HEK293 (cell line): ENCODE measurements around the gene AP2A1.
"Not testable (repeated sequence)": the region's sequence is repeated elsewhere in the genome, so short reads cannot be mapped to it uniquely, and the experiment has no call there.

Experiments used
- OSR2 ChIP-seq: fragments of 450-650 bp; formaldehyde crosslinking; IDR thresholded peaks from 2 replicates; pipeline ENCODE4 v1.5.1; 2016; ENCODE audit warnings: missing biosample characterization, missing genetic modification characterization
- ZBTB1 ChIP-seq: fragments of 450-650 bp; formaldehyde crosslinking; IDR thresholded peaks from 2 replicates; pipeline ENCODE4 v1.5.1; 2016; ENCODE audit warnings: missing biosample characterization, missing genetic modification characterization
- ZEB2 ChIP-seq: fragments of 450-650 bp; formaldehyde crosslinking; IDR thresholded peaks from 2 replicates; pipeline ENCODE4 v1.5.1; 2016; ENCODE audit warnings: missing biosample characterization, missing genetic modification characterization
- ZNF138 ChIP-seq: fragments of 450-650 bp; formaldehyde crosslinking; IDR thresholded peaks from 2 replicates; pipeline ENCODE4 v1.5.1; 2016; ENCODE audit warnings: missing biosample characterization, missing genetic modification characterization, borderline replicate concordance
- ZNF292 ChIP-seq: fragments of 450-650 bp; formaldehyde crosslinking; IDR thresholded peaks from 2 replicates; pipeline ENCODE4 v1.5.1; 2016; ENCODE audit warnings: low read depth, missing biosample characterization, missing genetic modification characterization, borderline replicate concordance
- ZNF660 ChIP-seq: fragments of 450-650 bp; IDR thresholded peaks from 2 replicates; pipeline ENCODE4 v1.5.1; 2018; ENCODE audit warnings: missing biosample characterization, mild to moderate bottlenecking, missing genetic modification characterization
- TF ChIP-seq, protein P1 (sequence below): fragments of 450-650 bp; formaldehyde crosslinking; IDR thresholded peaks from 2 replicates; pipeline ENCODE4 v1.5.1; 2016; ENCODE audit warnings: missing biosample characterization, missing genetic modification characterization
- TF ChIP-seq, protein P2 (sequence below): fragments of 450-650 bp; formaldehyde crosslinking; IDR thresholded peaks from 2 replicates; pipeline ENCODE4 v1.5.1; 2016; ENCODE audit warnings: missing biosample characterization, missing genetic modification characterization
- TF ChIP-seq, protein P3 (sequence below): fragments of 450-650 bp; formaldehyde crosslinking; IDR thresholded peaks from 2 replicates; pipeline ENCODE4 v1.5.1; 2016; ENCODE audit warnings: missing biosample characterization, missing genetic modification characterization, borderline replicate concordance
- TF ChIP-seq, protein P4 (sequence below): fragments of 450-650 bp; formaldehyde crosslinking; IDR thresholded peaks from 2 replicates; pipeline ENCODE4 v1.5.1; 2016; ENCODE audit warnings: missing biosample characterization, missing genetic modification characterization
- TF ChIP-seq, protein P5 (sequence below): fragments of 450-650 bp; formaldehyde crosslinking; IDR thresholded peaks from 2 replicates; pipeline ENCODE4 v1.5.1; 2016; ENCODE audit warnings: missing biosample characterization, missing genetic modification characterization
- TF ChIP-seq, protein P6 (sequence below): IDR thresholded peaks from 2 replicates; pipeline ENCODE4 v1.6.1; 2011; ENCODE audit warnings: mild to moderate bottlenecking, low read depth, low read length, borderline replicate concordance
- TF ChIP-seq, protein P7 (sequence below): fragments of 450-650 bp; formaldehyde crosslinking; IDR thresholded peaks from 2 replicates; pipeline ENCODE4 v1.5.1; 2016; ENCODE audit warnings: missing biosample characterization, missing genetic modification characterization, borderline replicate concordance

DNA sequence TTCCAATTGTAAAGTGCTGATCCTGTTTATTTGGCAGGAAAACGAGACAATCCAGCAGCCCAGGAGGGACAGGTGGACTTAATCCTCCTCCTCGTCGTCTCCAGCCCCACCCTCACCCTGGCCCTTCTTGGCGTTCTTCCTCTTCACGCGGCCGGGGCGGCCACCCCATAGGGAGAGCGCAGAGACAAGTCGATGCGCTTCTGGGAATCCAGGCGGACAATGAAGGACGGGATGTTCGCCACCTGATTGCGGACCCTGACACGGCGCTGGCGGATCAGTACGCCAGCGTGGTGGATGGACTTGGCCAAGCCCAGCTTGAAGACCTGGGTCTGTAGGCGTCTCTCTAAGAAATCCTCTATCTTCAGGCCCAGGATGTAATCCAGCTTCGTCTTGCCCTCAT, 47.4 kb upstream of the AP2A1 start:
- TF ChIP-seq, protein P1, sequence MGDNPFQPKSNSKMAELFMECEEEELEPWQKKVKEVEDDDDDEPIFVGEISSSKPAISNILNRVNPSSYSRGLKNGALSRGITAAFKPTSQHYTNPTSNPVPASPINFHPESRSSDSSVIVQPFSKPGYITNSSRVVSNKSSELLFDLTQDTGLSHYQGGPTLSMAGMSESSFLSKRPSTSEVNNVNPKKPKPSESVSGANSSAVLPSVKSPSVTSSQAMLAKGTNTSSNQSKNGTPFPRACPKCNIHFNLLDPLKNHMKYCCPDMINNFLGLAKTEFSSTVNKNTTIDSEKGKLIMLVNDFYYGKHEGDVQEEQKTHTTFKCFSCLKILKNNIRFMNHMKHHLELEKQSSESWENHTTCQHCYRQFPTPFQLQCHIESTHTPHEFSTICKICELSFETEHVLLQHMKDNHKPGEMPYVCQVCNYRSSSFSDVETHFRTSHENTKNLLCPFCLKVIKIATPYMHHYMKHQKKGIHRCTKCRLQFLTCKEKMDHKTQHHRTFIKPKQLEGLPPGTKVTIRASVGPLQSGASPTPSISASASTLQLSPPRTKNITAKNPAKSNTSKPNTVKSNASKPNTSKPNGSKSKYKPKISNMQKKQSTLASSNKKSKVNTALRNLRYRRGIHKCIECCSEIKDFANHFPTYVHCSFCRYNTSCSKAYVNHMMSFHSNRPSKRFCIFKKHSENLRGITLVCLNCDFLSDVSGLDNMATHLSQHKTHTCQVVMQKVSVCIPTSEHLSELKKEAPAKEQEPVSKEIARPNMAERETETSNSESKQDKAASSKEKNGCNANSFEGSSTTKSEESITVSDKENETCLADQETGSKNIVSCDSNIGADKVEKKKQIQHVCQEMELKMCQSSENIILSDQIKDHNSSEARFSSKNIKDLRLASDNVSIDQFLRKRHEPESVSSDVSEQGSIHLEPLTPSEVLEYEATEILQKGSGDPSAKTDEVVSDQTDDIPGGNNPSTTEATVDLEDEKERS (tag by site-specific recombination) = not testable (repeated sequence)
- not testable (repeated sequence) for TF ChIP-seq ZNF292, ZBTB1, ZNF660, ZEB2, ZNF138, OSR2 (tag by site-specific recombination)
- TF ChIP-seq, protein P2, sequence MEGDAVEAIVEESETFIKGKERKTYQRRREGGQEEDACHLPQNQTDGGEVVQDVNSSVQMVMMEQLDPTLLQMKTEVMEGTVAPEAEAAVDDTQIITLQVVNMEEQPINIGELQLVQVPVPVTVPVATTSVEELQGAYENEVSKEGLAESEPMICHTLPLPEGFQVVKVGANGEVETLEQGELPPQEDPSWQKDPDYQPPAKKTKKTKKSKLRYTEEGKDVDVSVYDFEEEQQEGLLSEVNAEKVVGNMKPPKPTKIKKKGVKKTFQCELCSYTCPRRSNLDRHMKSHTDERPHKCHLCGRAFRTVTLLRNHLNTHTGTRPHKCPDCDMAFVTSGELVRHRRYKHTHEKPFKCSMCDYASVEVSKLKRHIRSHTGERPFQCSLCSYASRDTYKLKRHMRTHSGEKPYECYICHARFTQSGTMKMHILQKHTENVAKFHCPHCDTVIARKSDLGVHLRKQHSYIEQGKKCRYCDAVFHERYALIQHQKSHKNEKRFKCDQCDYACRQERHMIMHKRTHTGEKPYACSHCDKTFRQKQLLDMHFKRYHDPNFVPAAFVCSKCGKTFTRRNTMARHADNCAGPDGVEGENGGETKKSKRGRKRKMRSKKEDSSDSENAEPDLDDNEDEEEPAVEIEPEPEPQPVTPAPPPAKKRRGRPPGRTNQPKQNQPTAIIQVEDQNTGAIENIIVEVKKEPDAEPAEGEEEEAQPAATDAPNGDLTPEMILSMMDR (tag by site-specific recombination) = not testable (repeated sequence)
- TF ChIP-seq, protein P3, sequence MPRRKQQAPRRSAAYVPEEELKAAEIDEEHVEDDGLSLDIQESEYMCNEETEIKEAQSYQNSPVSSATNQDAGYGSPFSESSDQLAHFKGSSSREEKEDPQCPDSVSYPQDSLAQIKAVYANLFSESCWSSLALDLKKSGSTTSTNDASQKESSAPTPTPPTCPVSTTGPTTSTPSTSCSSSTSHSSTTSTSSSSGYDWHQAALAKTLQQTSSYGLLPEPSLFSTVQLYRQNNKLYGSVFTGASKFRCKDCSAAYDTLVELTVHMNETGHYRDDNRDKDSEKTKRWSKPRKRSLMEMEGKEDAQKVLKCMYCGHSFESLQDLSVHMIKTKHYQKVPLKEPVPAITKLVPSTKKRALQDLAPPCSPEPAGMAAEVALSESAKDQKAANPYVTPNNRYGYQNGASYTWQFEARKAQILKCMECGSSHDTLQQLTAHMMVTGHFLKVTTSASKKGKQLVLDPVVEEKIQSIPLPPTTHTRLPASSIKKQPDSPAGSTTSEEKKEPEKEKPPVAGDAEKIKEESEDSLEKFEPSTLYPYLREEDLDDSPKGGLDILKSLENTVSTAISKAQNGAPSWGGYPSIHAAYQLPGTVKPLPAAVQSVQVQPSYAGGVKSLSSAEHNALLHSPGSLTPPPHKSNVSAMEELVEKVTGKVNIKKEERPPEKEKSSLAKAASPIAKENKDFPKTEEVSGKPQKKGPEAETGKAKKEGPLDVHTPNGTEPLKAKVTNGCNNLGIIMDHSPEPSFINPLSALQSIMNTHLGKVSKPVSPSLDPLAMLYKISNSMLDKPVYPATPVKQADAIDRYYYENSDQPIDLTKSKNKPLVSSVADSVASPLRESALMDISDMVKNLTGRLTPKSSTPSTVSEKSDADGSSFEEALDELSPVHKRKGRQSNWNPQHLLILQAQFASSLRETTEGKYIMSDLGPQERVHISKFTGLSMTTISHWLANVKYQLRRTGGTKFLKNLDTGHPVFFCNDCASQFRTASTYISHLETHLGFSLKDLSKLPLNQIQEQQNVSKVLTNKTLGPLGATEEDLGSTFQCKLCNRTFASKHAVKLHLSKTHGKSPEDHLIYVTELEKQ = not testable (repeated sequence)
- TF ChIP-seq, protein P4, sequence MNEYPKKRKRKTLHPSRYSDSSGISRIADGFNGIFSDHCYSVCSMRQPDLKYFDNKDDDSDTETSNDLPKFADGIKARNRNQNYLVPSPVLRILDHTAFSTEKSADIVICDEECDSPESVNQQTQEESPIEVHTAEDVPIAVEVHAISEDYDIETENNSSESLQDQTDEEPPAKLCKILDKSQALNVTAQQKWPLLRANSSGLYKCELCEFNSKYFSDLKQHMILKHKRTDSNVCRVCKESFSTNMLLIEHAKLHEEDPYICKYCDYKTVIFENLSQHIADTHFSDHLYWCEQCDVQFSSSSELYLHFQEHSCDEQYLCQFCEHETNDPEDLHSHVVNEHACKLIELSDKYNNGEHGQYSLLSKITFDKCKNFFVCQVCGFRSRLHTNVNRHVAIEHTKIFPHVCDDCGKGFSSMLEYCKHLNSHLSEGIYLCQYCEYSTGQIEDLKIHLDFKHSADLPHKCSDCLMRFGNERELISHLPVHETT (tag by site-specific recombination) = not testable (repeated sequence)
- TF ChIP-seq, protein P5, sequence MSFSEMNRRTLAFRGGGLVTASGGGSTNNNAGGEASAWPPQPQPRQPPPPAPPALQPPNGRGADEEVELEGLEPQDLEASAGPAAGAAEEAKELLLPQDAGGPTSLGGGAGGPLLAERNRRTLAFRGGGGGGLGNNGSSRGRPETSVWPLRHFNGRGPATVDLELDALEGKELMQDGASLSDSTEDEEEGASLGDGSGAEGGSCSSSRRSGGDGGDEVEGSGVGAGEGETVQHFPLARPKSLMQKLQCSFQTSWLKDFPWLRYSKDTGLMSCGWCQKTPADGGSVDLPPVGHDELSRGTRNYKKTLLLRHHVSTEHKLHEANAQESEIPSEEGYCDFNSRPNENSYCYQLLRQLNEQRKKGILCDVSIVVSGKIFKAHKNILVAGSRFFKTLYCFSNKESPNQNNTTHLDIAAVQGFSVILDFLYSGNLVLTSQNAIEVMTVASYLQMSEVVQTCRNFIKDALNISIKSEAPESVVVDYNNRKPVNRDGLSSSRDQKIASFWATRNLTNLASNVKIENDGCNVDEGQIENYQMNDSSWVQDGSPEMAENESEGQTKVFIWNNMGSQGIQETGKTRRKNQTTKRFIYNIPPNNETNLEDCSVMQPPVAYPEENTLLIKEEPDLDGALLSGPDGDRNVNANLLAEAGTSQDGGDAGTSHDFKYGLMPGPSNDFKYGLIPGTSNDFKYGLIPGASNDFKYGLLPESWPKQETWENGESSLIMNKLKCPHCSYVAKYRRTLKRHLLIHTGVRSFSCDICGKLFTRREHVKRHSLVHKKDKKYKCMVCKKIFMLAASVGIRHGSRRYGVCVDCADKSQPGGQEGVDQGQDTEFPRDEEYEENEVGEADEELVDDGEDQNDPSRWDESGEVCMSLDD (tag by site-specific recombination) = not testable (repeated sequence)
- TF ChIP-seq, protein P6, sequence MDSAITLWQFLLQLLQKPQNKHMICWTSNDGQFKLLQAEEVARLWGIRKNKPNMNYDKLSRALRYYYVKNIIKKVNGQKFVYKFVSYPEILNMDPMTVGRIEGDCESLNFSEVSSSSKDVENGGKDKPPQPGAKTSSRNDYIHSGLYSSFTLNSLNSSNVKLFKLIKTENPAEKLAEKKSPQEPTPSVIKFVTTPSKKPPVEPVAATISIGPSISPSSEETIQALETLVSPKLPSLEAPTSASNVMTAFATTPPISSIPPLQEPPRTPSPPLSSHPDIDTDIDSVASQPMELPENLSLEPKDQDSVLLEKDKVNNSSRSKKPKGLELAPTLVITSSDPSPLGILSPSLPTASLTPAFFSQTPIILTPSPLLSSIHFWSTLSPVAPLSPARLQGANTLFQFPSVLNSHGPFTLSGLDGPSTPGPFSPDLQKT = not testable (repeated sequence)
- TF ChIP-seq, protein P7, sequence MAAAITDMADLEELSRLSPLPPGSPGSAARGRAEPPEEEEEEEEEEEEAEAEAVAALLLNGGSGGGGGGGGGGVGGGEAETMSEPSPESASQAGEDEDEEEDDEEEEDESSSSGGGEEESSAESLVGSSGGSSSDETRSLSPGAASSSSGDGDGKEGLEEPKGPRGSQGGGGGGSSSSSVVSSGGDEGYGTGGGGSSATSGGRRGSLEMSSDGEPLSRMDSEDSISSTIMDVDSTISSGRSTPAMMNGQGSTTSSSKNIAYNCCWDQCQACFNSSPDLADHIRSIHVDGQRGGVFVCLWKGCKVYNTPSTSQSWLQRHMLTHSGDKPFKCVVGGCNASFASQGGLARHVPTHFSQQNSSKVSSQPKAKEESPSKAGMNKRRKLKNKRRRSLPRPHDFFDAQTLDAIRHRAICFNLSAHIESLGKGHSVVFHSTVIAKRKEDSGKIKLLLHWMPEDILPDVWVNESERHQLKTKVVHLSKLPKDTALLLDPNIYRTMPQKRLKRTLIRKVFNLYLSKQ (tag by site-specific recombination) = not testable (repeated sequence)
